ENCODE data around the gene SPATA13.
"Not testable (repeated sequence)": the region's sequence is repeated elsewhere in the genome, so short reads cannot be mapped to it uniquely, and the experiment has no call there.

- TF ChIP-seq ZNF561 (tag by site-specific recombination; IDR thresholded peaks at IDR 0.05; ENCODE audit: borderline replicate concordance); ZNF138 (tag by site-specific recombination; IDR thresholded peaks at IDR 0.05; ENCODE audit: borderline replicate concordance); KLF8 (tag by site-specific recombination; IDR thresholded peaks at IDR 0.05); CTCF (tag by site-specific recombination; IDR thresholded peaks at IDR 0.05); PATZ1 (tag by site-specific recombination; IDR thresholded peaks at IDR 0.05); ZNF366 (tag by site-specific recombination; conservative IDR thresholded peaks at IDR 0.05); ZNF274 (IDR thresholded peaks at IDR 0.05; ENCODE audit: low read length); ZNF274 (tag by site-specific recombination; IDR thresholded peaks at IDR 0.05; ENCODE audit: borderline replicate concordance); MEIS1 (CRISPR knock-in tag; IDR thresholded peaks at IDR 0.05; ENCODE audit: borderline replicate concordance); HOXA7 (CRISPR knock-in tag; IDR thresholded peaks at IDR 0.05; ENCODE audit: borderline replicate concordance); ZNF510 (tag by site-specific recombination; IDR thresholded peaks at IDR 0.05; ENCODE audit: insufficient replicate concordance); PBX3 (CRISPR knock-in tag; IDR thresholded peaks at IDR 0.05); ZNF211 (tag by site-specific recombination; IDR thresholded peaks at IDR 0.05; ENCODE audit: low read depth): not testable (repeated sequence)
Measured at GRCh38 chr13:24318878-24319277, 158.4 kb downstream of the SPATA13 start.

Measured in HEK293 (cell line).